ENCODE measurements around the gene YPEL3. TPM values are rescaled to one million over a fixed set of nuclear protein-coding genes. Genes with fewer than 3 reads are reported as not detected.

YPEL3 gene
- polyA plus RNA-seq, 2 of the 4 experiments (the other 2 are of a cell fraction) = 4.5 to 8.1 TPM

DNA sequence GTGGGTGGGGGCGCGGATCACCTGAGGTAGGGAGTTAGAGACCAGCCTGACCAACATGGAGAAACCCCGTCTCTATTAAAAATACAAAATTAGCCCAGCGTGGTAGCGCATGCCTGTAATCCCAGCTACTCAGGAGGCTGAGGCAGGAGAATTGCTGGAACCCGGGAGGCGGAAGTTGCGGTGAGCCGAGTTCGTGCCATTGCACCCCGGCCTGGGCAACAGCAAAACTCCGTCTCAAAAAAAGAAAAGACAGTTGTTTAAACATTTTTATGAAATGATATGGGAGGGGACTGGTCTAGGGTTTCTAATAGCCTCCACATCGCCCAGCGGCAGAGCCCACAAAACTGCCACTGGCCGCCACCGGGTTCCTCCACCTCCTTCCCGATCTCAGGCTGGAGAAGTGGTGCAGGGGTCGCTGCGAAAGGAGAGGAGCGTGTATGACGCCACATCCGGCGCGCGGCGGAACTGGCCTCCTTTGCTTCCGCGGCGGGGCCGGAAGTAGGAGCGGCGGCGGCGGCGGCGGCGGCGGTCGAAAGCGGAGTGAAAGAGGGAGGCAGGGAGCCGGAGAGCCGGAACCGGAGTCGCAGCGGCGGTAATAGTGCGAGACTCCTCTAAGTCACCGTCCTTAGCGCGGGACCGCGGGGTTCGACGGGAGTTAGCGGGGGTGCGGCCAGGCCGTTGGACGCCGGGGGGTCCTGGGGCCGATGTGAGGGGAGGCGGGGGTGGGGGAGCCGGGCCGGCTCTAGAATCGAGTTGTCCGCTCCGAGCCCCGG, 20.3 kb downstream of the YPEL3 start, which contains the start of gene PPP4C (continued):
- TF ChIP-seq, protein P1, sequence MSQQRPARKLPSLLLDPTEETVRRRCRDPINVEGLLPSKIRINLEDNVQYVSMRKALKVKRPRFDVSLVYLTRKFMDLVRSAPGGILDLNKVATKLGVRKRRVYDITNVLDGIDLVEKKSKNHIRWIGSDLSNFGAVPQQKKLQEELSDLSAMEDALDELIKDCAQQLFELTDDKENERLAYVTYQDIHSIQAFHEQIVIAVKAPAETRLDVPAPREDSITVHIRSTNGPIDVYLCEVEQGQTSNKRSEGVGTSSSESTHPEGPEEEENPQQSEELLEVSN (IDR thresholded peaks at IDR 0.05; ENCODE audit: borderline replicate concordance, low read depth) = no peak
- TF ChIP-seq, protein P2, sequence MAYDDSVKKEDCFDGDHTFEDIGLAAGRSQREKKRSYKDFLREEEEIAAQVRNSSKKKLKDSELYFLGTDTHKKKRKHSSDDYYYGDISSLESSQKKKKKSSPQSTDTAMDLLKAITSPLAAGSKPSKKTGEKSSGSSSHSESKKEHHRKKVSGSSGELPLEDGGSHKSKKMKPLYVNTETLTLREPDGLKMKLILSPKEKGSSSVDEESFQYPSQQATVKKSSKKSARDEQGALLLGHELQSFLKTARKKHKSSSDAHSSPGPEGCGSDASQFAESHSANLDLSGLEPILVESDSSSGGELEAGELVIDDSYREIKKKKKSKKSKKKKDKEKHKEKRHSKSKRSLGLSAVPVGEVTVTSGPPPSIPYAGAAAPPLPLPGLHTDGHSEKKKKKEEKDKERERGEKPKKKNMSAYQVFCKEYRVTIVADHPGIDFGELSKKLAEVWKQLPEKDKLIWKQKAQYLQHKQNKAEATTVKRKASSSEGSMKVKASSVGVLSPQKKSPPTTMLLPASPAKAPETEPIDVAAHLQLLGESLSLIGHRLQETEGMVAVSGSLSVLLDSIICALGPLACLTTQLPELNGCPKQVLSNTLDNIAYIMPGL (CRISPR knock-in tag; IDR thresholded peaks at IDR 0.05; ENCODE audit: borderline replicate concordance) = 0 out of 2 replicates have a peak, but pooled peaks have one; percentile 29
- TF ChIP-seq, protein P3, sequence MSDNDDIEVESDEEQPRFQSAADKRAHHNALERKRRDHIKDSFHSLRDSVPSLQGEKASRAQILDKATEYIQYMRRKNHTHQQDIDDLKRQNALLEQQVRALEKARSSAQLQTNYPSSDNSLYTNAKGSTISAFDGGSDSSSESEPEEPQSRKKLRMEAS (IDR thresholded peaks at IDR 0.05) = peak; percentile 38; the same call in 1 of the 2 replicates
- TF ChIP-seq ZNF302 (CRISPR knock-in tag; IDR thresholded peaks at IDR 0.05) = no peak
- no peak for TF ChIP-seq HOXB13 (CRISPR knock-in tag; IDR thresholded peaks at IDR 0.05; ENCODE audit: low read depth)
- TF ChIP-seq, protein P4, sequence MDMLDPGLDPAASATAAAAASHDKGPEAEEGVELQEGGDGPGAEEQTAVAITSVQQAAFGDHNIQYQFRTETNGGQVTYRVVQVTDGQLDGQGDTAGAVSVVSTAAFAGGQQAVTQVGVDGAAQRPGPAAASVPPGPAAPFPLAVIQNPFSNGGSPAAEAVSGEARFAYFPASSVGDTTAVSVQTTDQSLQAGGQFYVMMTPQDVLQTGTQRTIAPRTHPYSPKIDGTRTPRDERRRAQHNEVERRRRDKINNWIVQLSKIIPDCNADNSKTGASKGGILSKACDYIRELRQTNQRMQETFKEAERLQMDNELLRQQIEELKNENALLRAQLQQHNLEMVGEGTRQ (IDR thresholded peaks at IDR 0.05) = no peak
- TF ChIP-seq FOSL2 (IDR thresholded peaks at IDR 0.05) = no peak
- TF ChIP-seq FOSL2 (CRISPR knock-in tag; IDR thresholded peaks at IDR 0.05) = no peak; the same call in 1 of the 2 replicates
- peak; percentile 11 for TF ChIP-seq CHD2 (IDR thresholded peaks at IDR 0.05; ENCODE audit: low read length, partially characterized antibody)
- TF ChIP-seq PHF8 (IDR thresholded peaks at IDR 0.05; ENCODE audit: borderline replicate concordance, low read depth) = peak; percentile 14; the same call in 1 of the 2 replicates
- no peak for TF ChIP-seq EP300 (IDR thresholded peaks at IDR 0.05)
- peak; percentile 69; the same call in 1 of the 2 replicates for TF ChIP-seq POLR2AphosphoS2 (conservative IDR thresholded peaks at IDR 0.05; ENCODE audit: low read length)

DNA sequence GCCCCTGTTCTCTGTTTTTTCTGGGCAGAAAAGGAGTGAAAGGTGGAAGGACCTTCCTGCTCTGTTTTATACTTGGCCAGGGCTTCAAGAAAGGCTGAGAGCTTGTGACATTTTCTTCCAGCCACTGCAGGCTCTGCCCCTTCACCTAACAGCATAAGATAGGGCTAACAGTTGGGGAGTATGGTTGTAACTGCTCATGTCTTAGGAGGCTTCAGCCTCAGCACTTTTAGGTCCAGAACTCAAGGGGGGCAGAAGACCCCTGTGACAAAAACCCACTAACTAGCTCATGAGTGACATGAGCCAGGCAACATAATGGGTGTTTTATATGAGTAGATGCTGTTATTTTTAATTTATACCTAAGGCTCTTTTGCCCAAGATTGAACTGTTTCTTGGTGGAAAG, 25.5 kb downstream of the YPEL3 start:
- ATAC-seq = no peak

More for the DNA sequence above, 25.5 kb downstream of the YPEL3 start:
- Histone ChIP-seq H3K4me3 (no peak overlapping the region), H3K9me3 (no peaks in the 10 kb centered on the region), H3K4me2 (no peak overlapping the region), H3K4me1 (peaks cover 27% of the 10 kb centered on the region), H3K27ac (no peak overlapping the region)
- CTCF ChIA-PET = interaction anchor here (0.6 to 3.5 kb wide), 5 partner anchors 11 to 902 kb away, joined by 3 to 24 read pairs (median 3); partner anchors contain the start of gene TBX6
- TF ChIP-seq RCOR1 (IDR thresholded peaks at IDR 0.05; ENCODE audit: low read depth, low read length) (no peak), EHMT2 (IDR thresholded peaks at IDR 0.05; ENCODE audit: low read depth) (no peak), HOXB13 (CRISPR knock-in tag; IDR thresholded peaks at IDR 0.05; ENCODE audit: low read depth) (no peak), CBX2 (IDR thresholded peaks at IDR 0.05; ENCODE audit: borderline replicate concordance, low read depth) (no peak), MAZ (IDR thresholded peaks at IDR 0.05; ENCODE audit: borderline replicate concordance, low read depth, low read length) (no peak), ESRRA (IDR thresholded peaks at IDR 0.05; ENCODE audit: borderline replicate concordance, low read length) (no peak), PHF8 (IDR thresholded peaks at IDR 0.05; ENCODE audit: borderline replicate concordance, low read depth) (no peak), CEBPB (IDR thresholded peaks at IDR 0.05) (no peak), ZFP36 (IDR thresholded peaks at IDR 0.05; ENCODE audit: borderline replicate concordance, partially characterized antibody) (no peak), HOXA7 (CRISPR knock-in tag; IDR thresholded peaks at IDR 0.05) (no peak)
- TF ChIP-seq, protein P4 (IDR thresholded peaks at IDR 0.05) = no peak
- FAIRE-seq (no peak), DNase-seq (ENCODE audit: low read depth in 1 of 2, low spot score in 1 of 2) (no peak)
- POLR2A ChIA-PET = interaction anchor here (1.3 kb wide), 1 partner anchor 22 kb away, joined by 3 read pairs; no protein-coding TSS in a partner anchor

All from A549 (cell line).